ENCODE results near the gene SKA3. TPM values are rescaled to one million over a fixed set of nuclear protein-coding genes. Genes with fewer than 3 reads are reported as not detected.

Gene SKA3
- polyA plus RNA-seq, 1 experiment, result 7.3 TPM

GRCh38 chr13:21104199-21105019 lies 71.9 kb downstream of the SKA3 start:
- ChIA-PET POLR2A (no interaction called here), CTCF (interaction anchor here (0.7 to 1.6 kb wide), 2 partner anchors 161 to 374 kb away, joined by 3 to 4 read pairs; no protein-coding TSS in a partner anchor)
- H3K4me3 ChIP-seq (ENCODE audit: low read depth, low read length), result no peak overlapping the region
- no peaks in the 10 kb centered on the region for H3K27me3 ChIP-seq (ENCODE audit: control insufficient read depth, insufficient read depth, low read length)
- no peak overlapping the region for H3K27ac ChIP-seq (ENCODE audit: low read depth, low read length)
- DNase-seq (ENCODE audit: low read depth, low spot score), result no peak
- no peaks in the 10 kb centered on the region; the same call in 1 of the 2 replicates for H3K9me3 ChIP-seq (ENCODE audit: control insufficient read depth, insufficient read depth, low read length)
- TF ChIP-seq CTCF (IDR thresholded peaks at IDR 0.05; ENCODE audit: low read depth, low read length), result no peak

Small RNA genes lying within 50 kb of the gene (small RNA-seq; reads per million reads assigned to genes)
- gene AL158032.1 (ENCODE audit: insufficient read length, low read depth) (not detected), gene RF00086 (ENCODE audit: insufficient read length, low read depth) (not detected), gene RF02116 (ENCODE audit: insufficient read length, low read depth) (not detected)

Other genes starting within 250 kb of the SKA3 start
- gene LATS2, start 115.0 kb downstream of the SKA3 start, polyA plus RNA-seq (2011; rRNA removed), result 19.3 and 21.7 TPM in 2 replicates
- 99.1 and 122 TPM in 2 replicates for gene SAP18, start 36.4 kb downstream of the SKA3 start, polyA plus RNA-seq (2011; rRNA removed)
- 14.6 and 15.6 TPM in 2 replicates for gene MRPL57, start 106 bp upstream of the SKA3 start, polyA plus RNA-seq (2011; rRNA removed)